ENCODE data around the gene PCSK2. TPM values are rescaled to one million over a fixed set of nuclear protein-coding genes. Genes with fewer than 3 reads are reported as not detected.

Gene PCSK2
- total RNA-seq, 1 experiment from 2014 or later: not detected

DNA sequence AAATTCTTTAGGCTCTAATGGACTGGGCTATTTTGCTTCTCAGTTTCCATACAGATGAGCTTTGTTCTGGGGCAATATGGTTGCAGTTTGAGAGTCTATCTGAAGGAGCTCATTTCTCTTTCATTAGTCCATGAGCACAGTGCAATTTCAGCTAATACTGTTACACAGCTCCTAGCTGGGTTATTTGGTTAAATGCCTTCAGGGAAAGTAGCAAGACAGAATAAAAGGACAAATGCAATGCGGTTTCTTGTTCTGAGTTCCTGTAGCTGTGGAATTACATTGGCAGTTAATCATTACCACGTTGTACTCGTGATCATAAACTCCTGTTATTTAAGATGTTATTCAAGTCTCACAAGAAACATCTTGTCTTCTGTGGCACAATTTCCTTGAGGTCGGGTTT lies 176.6 kb downstream of the PCSK2 start:
- no peak overlapping the region for H3K27ac Mint-ChIP-seq (ENCODE audit: unreplicated experiment)
- H3K27me3 ChIP-seq (replicated peaks; ENCODE audit: control insufficient read depth, insufficient read depth, low read length): peaks cover 4% of the 10 kb centered on the region
- no peaks in the 10 kb centered on the region for H3K9me3 ChIP-seq
- ChIA-PET CTCF (no interaction called here), POLR2A (no interaction called here)
- H3K9me3 Mint-ChIP-seq (ENCODE audit: unreplicated experiment): no peaks in the 10 kb centered on the region
- H3K27me3 Mint-ChIP-seq (ENCODE audit: insufficient read depth, unreplicated experiment): peaks cover 30% of the 10 kb centered on the region
- DNase-seq: no peak
- no peaks in the 10 kb centered on the region for H3K36me3 Mint-ChIP-seq (ENCODE audit: insufficient read depth, unreplicated experiment)
- H3K4me3 ChIP-seq (ENCODE audit: low read depth, low read length): no peak overlapping the region
- H3K4me3 Mint-ChIP-seq (ENCODE audit: unreplicated experiment): no peak overlapping the region
- no peaks in the 10 kb centered on the region for H3K4me1 ChIP-seq
- no peaks in the 10 kb centered on the region for H3K4me1 Mint-ChIP-seq (ENCODE audit: low read depth, unreplicated experiment)
- BruUV-seq (replicated peaks): no TSS peak
- H3K36me3 ChIP-seq (ENCODE audit: control insufficient read depth, insufficient read depth, low read length): no peaks in the 10 kb centered on the region
- intact Hi-C loops (cut with micrococcal nuclease; ENCODE audit: unreplicated experiment): no loop called here
- TF ChIP-seq, protein P1, sequence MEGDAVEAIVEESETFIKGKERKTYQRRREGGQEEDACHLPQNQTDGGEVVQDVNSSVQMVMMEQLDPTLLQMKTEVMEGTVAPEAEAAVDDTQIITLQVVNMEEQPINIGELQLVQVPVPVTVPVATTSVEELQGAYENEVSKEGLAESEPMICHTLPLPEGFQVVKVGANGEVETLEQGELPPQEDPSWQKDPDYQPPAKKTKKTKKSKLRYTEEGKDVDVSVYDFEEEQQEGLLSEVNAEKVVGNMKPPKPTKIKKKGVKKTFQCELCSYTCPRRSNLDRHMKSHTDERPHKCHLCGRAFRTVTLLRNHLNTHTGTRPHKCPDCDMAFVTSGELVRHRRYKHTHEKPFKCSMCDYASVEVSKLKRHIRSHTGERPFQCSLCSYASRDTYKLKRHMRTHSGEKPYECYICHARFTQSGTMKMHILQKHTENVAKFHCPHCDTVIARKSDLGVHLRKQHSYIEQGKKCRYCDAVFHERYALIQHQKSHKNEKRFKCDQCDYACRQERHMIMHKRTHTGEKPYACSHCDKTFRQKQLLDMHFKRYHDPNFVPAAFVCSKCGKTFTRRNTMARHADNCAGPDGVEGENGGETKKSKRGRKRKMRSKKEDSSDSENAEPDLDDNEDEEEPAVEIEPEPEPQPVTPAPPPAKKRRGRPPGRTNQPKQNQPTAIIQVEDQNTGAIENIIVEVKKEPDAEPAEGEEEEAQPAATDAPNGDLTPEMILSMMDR (IDR thresholded peaks at IDR 0.05; ENCODE audit: insufficient read depth in 1 of 2, low read depth in 1 of 2, low read length in 1 of 2, severe bottlenecking in 1 of 2, unreplicated experiment in 1 of 2): no peak

GRCh38 chr20:17406051-17406590 lies 179.3 kb downstream of the PCSK2 start:
- no peak overlapping the region for H3K27ac Mint-ChIP-seq (ENCODE audit: unreplicated experiment)
- peaks cover 40% of the 10 kb centered on the region for H3K27me3 Mint-ChIP-seq (ENCODE audit: insufficient read depth, unreplicated experiment)
- TF ChIP-seq, protein P1 (IDR thresholded peaks at IDR 0.05; ENCODE audit: insufficient read depth in 1 of 2, low read depth in 1 of 2, low read length in 1 of 2, severe bottlenecking in 1 of 2, unreplicated experiment in 1 of 2): no peak
- no TSS peak for BruUV-seq (replicated peaks)
- H3K36me3 ChIP-seq (ENCODE audit: control insufficient read depth, insufficient read depth, low read length): no peaks in the 10 kb centered on the region
- ChIA-PET CTCF (no interaction called here), POLR2A (no interaction called here)
- H3K4me1 Mint-ChIP-seq (ENCODE audit: low read depth, unreplicated experiment): no peaks in the 10 kb centered on the region
- intact Hi-C loops (cut with micrococcal nuclease; ENCODE audit: unreplicated experiment): no loop called here
- H3K27me3 ChIP-seq (replicated peaks; ENCODE audit: control insufficient read depth, insufficient read depth, low read length): peaks cover 6% of the 10 kb centered on the region
- no peaks in the 10 kb centered on the region for H3K9me3 Mint-ChIP-seq (ENCODE audit: unreplicated experiment)
- no peak for DNase-seq
- no peaks in the 10 kb centered on the region for H3K9me3 ChIP-seq
- no peak overlapping the region for H3K4me3 Mint-ChIP-seq (ENCODE audit: unreplicated experiment)
- no peak overlapping the region for H3K4me3 ChIP-seq (ENCODE audit: low read depth, low read length)
- H3K4me1 ChIP-seq: no peaks in the 10 kb centered on the region
- H3K36me3 Mint-ChIP-seq (ENCODE audit: insufficient read depth, unreplicated experiment): no peaks in the 10 kb centered on the region

DNA sequence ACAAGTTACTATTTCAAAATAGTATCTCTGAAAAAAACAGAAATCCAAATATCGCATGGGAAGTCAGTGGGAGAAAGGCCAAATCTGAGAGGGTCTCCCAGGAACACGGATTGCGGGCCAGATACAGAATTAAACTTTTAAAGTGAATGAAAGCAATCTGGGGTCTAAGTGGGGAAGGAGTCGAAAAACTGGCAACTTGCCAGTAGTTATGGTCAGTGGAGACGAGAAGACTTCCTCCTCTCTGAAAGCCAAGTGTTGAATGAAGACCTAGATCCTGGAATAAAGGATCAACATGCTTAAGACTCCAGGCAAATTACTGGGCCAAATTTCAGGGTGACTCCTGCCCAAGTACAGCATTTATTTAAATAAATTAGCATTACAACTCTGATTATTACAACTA lies 180.7 kb downstream of the PCSK2 start:
- ChIA-PET POLR2A (no interaction called here), CTCF (no interaction called here)
- BruUV-seq (replicated peaks): no TSS peak

More for the DNA sequence above, 180.7 kb downstream of the PCSK2 start:
- Histone ChIP-seq H3K27me3 (replicated peaks; ENCODE audit: control insufficient read depth, insufficient read depth, low read length) (peaks cover 6% of the 10 kb centered on the region), H3K9me3 (no peaks in the 10 kb centered on the region), H3K4me1 (no peaks in the 10 kb centered on the region), H3K4me3 (ENCODE audit: low read depth, low read length) (no peak overlapping the region), H3K36me3 (ENCODE audit: control insufficient read depth, insufficient read depth, low read length) (no peaks in the 10 kb centered on the region)
- Mint-ChIP-seq H3K4me3 (ENCODE audit: unreplicated experiment) (no peak overlapping the region), H3K9me3 (ENCODE audit: unreplicated experiment) (peaks cover 6% of the 10 kb centered on the region), H3K27me3 (ENCODE audit: insufficient read depth, unreplicated experiment) (peaks cover 46% of the 10 kb centered on the region), H3K27ac (ENCODE audit: unreplicated experiment) (no peak overlapping the region), H3K4me1 (ENCODE audit: low read depth, unreplicated experiment) (no peaks in the 10 kb centered on the region), H3K36me3 (ENCODE audit: insufficient read depth, unreplicated experiment) (no peaks in the 10 kb centered on the region)
- TF ChIP-seq, protein P1 (IDR thresholded peaks at IDR 0.05; ENCODE audit: insufficient read depth in 1 of 2, low read depth in 1 of 2, low read length in 1 of 2, severe bottlenecking in 1 of 2, unreplicated experiment in 1 of 2): no peak
- intact Hi-C loops (cut with micrococcal nuclease; ENCODE audit: unreplicated experiment): no loop called here
- DNase-seq: no peak
